Measurements from ENCODE around the gene PITPNC1. TPM values are rescaled to one million over a fixed set of nuclear protein-coding genes. Genes with fewer than 3 reads are reported as not detected.
A peak's percentile ranks its signal among the peaks of the same experiment; 100 is the strongest.

PITPNC1 gene
- polyA plus RNA-seq, 1 of the 3 experiments (the other 2 are of a cell fraction) = 18.4 TPM

- TF ChIP-seq REST (IDR thresholded peaks at IDR 0.05; ENCODE audit: low read depth, low read length) = no peak
- TF ChIP-seq, protein P1, sequence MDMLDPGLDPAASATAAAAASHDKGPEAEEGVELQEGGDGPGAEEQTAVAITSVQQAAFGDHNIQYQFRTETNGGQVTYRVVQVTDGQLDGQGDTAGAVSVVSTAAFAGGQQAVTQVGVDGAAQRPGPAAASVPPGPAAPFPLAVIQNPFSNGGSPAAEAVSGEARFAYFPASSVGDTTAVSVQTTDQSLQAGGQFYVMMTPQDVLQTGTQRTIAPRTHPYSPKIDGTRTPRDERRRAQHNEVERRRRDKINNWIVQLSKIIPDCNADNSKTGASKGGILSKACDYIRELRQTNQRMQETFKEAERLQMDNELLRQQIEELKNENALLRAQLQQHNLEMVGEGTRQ (IDR thresholded peaks at IDR 0.05; ENCODE audit: borderline replicate concordance, low read depth, low read length) = no peak
- TF ChIP-seq NFIC (IDR thresholded peaks at IDR 0.05; ENCODE audit: borderline replicate concordance) = no peak
- TF ChIP-seq ELF1 (IDR thresholded peaks at IDR 0.05) = no peak
- TF ChIP-seq RAD21 (IDR thresholded peaks at IDR 0.05; ENCODE audit: low read length) = peak; percentile 93
- TF ChIP-seq TEAD4 (IDR thresholded peaks at IDR 0.05; ENCODE audit: borderline replicate concordance, insufficient read depth) = no peak
- TF ChIP-seq, protein P2, sequence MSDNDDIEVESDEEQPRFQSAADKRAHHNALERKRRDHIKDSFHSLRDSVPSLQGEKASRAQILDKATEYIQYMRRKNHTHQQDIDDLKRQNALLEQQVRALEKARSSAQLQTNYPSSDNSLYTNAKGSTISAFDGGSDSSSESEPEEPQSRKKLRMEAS (IDR thresholded peaks at IDR 0.05; ENCODE audit: low read depth) = no peak
- no peak for TF ChIP-seq GATA2 (CRISPR knock-in tag; IDR thresholded peaks at IDR 0.05)
These were observed 312.6 kb downstream of the PITPNC1 start (continued) for GRCh38 chr17:67689534-67690177.

DNA sequence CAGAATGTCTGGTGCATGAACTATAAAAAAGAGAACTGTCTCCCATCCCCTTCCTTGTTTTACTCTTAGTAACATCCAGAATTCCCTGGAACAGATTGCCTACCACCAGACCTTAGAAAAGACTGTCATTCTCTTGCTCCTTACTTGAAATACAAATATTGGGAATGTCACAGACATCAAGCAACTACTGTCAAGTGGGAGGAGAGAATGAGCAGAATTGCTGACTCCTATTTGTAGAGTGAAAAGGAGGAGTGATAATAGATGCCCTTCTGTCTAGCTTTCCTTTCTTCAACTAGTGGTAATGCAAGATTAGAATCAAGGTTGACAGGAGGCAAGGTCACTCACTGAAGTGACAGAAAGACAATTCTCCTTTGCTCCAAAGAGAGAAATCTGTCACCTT is 316.7 kb downstream of the PITPNC1 start:
- POLR2A ChIA-PET = no interaction called here
- TF ChIP-seq GATA2 (CRISPR knock-in tag; IDR thresholded peaks at IDR 0.05) (no peak), EZH2phosphoT487 (IDR thresholded peaks at IDR 0.05; ENCODE audit: borderline replicate concordance, low read depth) (no peak), JUND (IDR thresholded peaks at IDR 0.05) (no peak), YY1 (IDR thresholded peaks at IDR 0.05; ENCODE audit: low read depth) (no peak), MXI1 (IDR thresholded peaks at IDR 0.05; ENCODE audit: low read depth, low read length) (no peak), ZBTB33 (IDR thresholded peaks at IDR 0.05; ENCODE audit: borderline replicate concordance, low read depth) (no peak), TEAD4 (IDR thresholded peaks at IDR 0.05; ENCODE audit: borderline replicate concordance, insufficient read depth) (no peak), PBX3 (IDR thresholded peaks at IDR 0.05) (no peak), RFX5 (IDR thresholded peaks at IDR 0.05; ENCODE audit: low read length) (no peak)
- TF ChIP-seq, protein P3, sequence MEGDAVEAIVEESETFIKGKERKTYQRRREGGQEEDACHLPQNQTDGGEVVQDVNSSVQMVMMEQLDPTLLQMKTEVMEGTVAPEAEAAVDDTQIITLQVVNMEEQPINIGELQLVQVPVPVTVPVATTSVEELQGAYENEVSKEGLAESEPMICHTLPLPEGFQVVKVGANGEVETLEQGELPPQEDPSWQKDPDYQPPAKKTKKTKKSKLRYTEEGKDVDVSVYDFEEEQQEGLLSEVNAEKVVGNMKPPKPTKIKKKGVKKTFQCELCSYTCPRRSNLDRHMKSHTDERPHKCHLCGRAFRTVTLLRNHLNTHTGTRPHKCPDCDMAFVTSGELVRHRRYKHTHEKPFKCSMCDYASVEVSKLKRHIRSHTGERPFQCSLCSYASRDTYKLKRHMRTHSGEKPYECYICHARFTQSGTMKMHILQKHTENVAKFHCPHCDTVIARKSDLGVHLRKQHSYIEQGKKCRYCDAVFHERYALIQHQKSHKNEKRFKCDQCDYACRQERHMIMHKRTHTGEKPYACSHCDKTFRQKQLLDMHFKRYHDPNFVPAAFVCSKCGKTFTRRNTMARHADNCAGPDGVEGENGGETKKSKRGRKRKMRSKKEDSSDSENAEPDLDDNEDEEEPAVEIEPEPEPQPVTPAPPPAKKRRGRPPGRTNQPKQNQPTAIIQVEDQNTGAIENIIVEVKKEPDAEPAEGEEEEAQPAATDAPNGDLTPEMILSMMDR (IDR thresholded peaks at IDR 0.05) = no peak
- TF ChIP-seq, protein P4, sequence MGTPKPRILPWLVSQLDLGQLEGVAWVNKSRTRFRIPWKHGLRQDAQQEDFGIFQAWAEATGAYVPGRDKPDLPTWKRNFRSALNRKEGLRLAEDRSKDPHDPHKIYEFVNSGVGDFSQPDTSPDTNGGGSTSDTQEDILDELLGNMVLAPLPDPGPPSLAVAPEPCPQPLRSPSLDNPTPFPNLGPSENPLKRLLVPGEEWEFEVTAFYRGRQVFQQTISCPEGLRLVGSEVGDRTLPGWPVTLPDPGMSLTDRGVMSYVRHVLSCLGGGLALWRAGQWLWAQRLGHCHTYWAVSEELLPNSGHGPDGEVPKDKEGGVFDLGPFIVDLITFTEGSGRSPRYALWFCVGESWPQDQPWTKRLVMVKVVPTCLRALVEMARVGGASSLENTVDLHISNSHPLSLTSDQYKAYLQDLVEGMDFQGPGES (IDR thresholded peaks at IDR 0.05; ENCODE audit: low read depth, low read length) = no peak

More for the DNA sequence above, 316.7 kb downstream of the PITPNC1 start:
- Histone ChIP-seq H3K9me2 (no peaks in the 10 kb centered on the region), H3K36me3 (replicated peaks in 1 of 2; ENCODE audit: control insufficient read depth in 1 of 2, insufficient read depth in 2 of 2, low read length in 1 of 2) (peaks cover 0 to 15% of the 10 kb centered on the region in 2 experiments), H3F3A (replicated peaks; ENCODE audit: insufficient read depth) (peaks cover 3% of the 10 kb centered on the region), H3K9me3 (no peaks in the 10 kb centered on the region), H2AFZ (ENCODE audit: low read depth) (no peak overlapping the region), H3K27ac (ENCODE audit: low read depth in 2 of 2, low read length in 1 of 2) (no peak overlapping the region), H3K4me2 (no peak overlapping the region), H3K4me3 (ENCODE audit: low read depth in 2 of 2, low read length in 1 of 2) (no peak overlapping the region), H3K4me1 (ENCODE audit: control insufficient read depth in 1 of 2, insufficient read depth in 2 of 2, low read depth in 1 of 2, low read length in 1 of 2) (no peaks in the 10 kb centered on the region), H3K9ac (no peak overlapping the region), H4K20me1 (ENCODE audit: insufficient read depth) (no peaks in the 10 kb centered on the region), H3K27me3 (ENCODE audit: insufficient read depth) (no peaks in the 10 kb centered on the region), H3K79me2 (ENCODE audit: insufficient read depth) (no peaks in the 10 kb centered on the region)
- no peak for DNase-seq
- CTCF ChIA-PET = interaction anchor here (1.3 to 4.1 kb wide), 8 partner anchors 22 to 320 kb away, joined by 3 to 34 read pairs (median 7); partner anchors contain the start of gene PITPNC1
